Immature natural killer cell (primary cell): ENCODE results near the gene HTN3. TPM values are rescaled to one million over a fixed set of nuclear protein-coding genes. Genes with fewer than 3 reads are reported as not detected.
"Not testable (repeated sequence)": the region's sequence is repeated elsewhere in the genome, so short reads cannot be mapped to it uniquely, and the experiment has no call there.

Experiments used
- DNase-seq, 3 donors: peaks; one replicate each; pipeline ENCODE4 v3.0.0; 2022; ENCODE audit warnings: mixed read lengths in 1 of 3
- H3K27ac Mint-ChIP-seq, 6 donors: one replicate each; pipeline ENCODE4 v1.8.0; 2020; ENCODE audit warnings: mixed read lengths in 6 of 6, mild to moderate bottlenecking in 5 of 6, inconsistent platforms in 4 of 6, moderate library complexity in 3 of 6
- H3K27me3 Mint-ChIP-seq, 3 donors: one replicate each; pipeline ENCODE4 v1.8.0; 2020 to 2021; ENCODE audit warnings: low read depth in 3 of 3, mild to moderate bottlenecking in 3 of 3, mixed read lengths in 3 of 3, moderate library complexity in 3 of 3, inconsistent platforms in 1 of 3
- H3K36me3 Mint-ChIP-seq, 3 donors: one replicate each; pipeline ENCODE4 v1.8.0; 2020; ENCODE audit warnings: mixed read lengths in 3 of 3, inconsistent platforms in 2 of 3, mild to moderate bottlenecking in 2 of 3
- H3K4me1 Mint-ChIP-seq, 2 donors: one replicate each; pipeline ENCODE4 v1.8.0; 2020; ENCODE audit warnings: inconsistent platforms in 2 of 2, mild to moderate bottlenecking in 2 of 2, mixed read lengths in 2 of 2, moderate library complexity in 1 of 2
- H3K4me3 Mint-ChIP-seq, 5 donors: one replicate each; pipeline ENCODE4 v1.8.0; 2020; ENCODE audit warnings: mild to moderate bottlenecking in 5 of 5, mixed read lengths in 5 of 5, inconsistent platforms in 3 of 5, moderate library complexity in 3 of 5
- H3K9me3 Mint-ChIP-seq, 6 donors: one replicate each; pipeline ENCODE4 v1.8.0; 2020; ENCODE audit warnings: mild to moderate bottlenecking in 6 of 6, mixed read lengths in 6 of 6, inconsistent platforms in 4 of 6, moderate library complexity in 3 of 6
- polyA plus RNA-seq, 3 donors: library from polyadenylated mRNA; unstranded; fragments of 300-500 nt; fragmentation: Illumina TruSeq; gene quantifications; one replicate each; pipeline ENCODE4 v1.2.3, GENCODE V29; 2021

The HTN3 gene
- polyA plus RNA-seq, 3 donors from 2014 or later = not detected

- Mint-ChIP-seq H3K27me3 (peaks cover 0 to 2% (median 0%) of the 10 kb centered on the region in 3 donors), H3K27ac (no peak overlapping the region), H3K4me1 (no peaks in the 10 kb centered on the region), H3K4me3 (no peak overlapping the region), H3K9me3 (peaks cover 5 to 22% (median 12%) of the 10 kb centered on the region in 6 donors), H3K36me3 (no peaks in the 10 kb centered on the region)
- no peak for DNase-seq
Measured at GRCh38 chr4:70041652-70042286, 13.5 kb downstream of the HTN3 start.

DNA sequence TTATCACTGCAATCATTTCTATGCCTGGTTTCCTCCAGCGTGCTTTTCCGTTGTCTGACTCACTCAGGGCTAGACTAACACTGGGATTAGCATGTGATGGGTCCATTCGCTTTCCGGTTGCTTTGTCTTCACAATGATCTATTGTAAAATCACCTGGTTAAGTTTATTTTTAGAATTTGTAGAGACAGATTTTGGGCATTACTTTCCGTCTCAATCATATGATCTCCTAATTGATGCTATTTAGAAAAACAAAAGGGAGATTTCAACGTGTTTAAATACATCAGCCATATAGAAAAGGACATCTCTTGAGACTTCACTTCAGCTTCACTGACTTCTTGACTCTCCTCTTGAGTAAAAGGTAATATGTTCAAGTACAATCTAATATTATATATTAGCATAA lies 21.9 kb downstream of the HTN3 start, which contains the start of gene HTN1:
HTN1 (plus strand) TSS at position 301 of the 400 bp plus-strand sequence. CDS start 2,639 bp downstream, outside the sequence.
- not testable (repeated sequence) for DNase-seq, H3K27ac Mint-ChIP-seq, H3K4me3 Mint-ChIP-seq, H3K36me3 Mint-ChIP-seq, H3K9me3 Mint-ChIP-seq, H3K4me1 Mint-ChIP-seq, H3K27me3 Mint-ChIP-seq

GRCh38 chr4:70056534-70056933 lies 28.3 kb downstream of the HTN3 start:
- not testable (repeated sequence) for DNase-seq, H3K27me3 Mint-ChIP-seq, H3K4me3 Mint-ChIP-seq, H3K9me3 Mint-ChIP-seq, H3K27ac Mint-ChIP-seq, H3K36me3 Mint-ChIP-seq, H3K4me1 Mint-ChIP-seq

DNA sequence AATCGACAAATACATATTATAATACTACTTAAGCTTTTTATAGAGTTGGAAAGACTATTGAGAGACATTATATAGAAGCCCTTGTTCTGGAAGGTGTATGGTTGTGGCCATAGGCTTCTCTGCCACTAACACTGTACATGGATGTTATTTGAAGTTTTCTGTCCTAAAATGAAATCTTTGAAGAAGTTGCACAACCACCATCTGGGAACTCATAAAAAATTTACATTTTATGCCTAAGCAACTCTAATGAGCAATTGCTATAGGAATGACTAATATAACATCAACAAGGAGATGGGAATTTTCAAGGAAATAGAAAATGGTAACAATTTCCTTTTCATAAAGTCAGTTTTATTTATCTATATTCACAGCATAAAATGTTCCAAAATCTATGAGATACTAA lies 29.4 kb downstream of the HTN3 start:
- no peak for DNase-seq
- Mint-ChIP-seq H3K4me3 (no peak overlapping the region), H3K27ac (no peak overlapping the region), H3K4me1 (no peaks in the 10 kb centered on the region), H3K36me3 (no peaks in the 10 kb centered on the region), H3K9me3 (peaks cover 0 to 7% (median 3%) of the 10 kb centered on the region in 6 donors), H3K27me3 (peaks cover 0 to 5% (median 0%) of the 10 kb centered on the region in 3 donors)

DNA sequence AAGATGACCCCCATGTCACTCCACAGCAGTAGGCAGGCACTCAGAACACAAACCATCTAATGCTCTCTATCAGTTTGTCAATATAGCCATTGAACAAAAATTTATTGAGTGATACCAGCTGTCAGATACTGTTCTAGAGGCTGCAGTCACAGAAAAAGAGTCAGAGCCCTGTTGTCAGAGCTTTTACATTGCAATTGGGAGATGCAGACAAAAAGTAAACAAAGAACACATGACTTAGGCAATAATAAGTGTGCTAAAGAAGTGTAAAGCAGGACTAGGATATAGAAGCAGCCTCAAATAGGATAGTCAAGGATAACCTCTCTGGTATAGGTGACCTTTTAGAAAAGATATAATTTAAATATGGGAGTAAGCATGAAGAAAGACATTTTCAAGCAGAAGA lies 30.9 kb downstream of the HTN3 start:
- Mint-ChIP-seq H3K9me3 (peaks cover 0 to 7% (median 2%) of the 10 kb centered on the region in 6 donors), H3K27me3 (peaks cover 0 to 5% (median 0%) of the 10 kb centered on the region in 3 donors), H3K4me1 (no peaks in the 10 kb centered on the region), H3K27ac (no peak overlapping the region), H3K36me3 (no peaks in the 10 kb centered on the region), H3K4me3 (no peak overlapping the region)
- DNase-seq = no peak

DNA sequence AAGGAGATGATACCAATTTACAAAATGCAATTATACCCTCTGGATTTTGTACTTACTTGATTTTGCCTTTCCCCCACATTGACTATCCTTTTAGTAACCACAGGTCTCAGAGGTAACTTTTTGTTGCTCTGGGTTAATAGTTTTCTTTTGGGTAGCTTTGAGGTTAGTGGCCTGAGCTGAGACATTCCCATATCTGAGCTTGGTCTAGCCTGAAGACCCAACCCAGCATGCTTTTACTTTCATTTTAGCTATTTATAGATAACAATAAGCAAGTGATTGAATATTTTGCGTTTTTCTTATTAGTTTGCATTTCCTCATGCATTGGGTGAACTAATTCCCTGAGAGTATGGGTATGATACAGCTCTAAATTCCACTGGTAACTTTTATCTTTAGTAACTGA lies 33.7 kb downstream of the HTN3 start:
- Mint-ChIP-seq H3K36me3 (no peaks in the 10 kb centered on the region), H3K4me3 (no peak overlapping the region), H3K27me3 (peaks cover 0 to 3% (median 0%) of the 10 kb centered on the region in 3 donors), H3K27ac (no peak overlapping the region), H3K4me1 (no peaks in the 10 kb centered on the region), H3K9me3 (peaks cover 0 to 8% (median 0%) of the 10 kb centered on the region in 6 donors)
- DNase-seq = no peak

- no peak overlapping the region for H3K27ac Mint-ChIP-seq
- H3K9me3 Mint-ChIP-seq = peaks cover 0 to 4% (median 0%) of the 10 kb centered on the region in 6 donors
- no peaks in the 10 kb centered on the region for H3K36me3 Mint-ChIP-seq
- DNase-seq = no peak
- no peak overlapping the region for H3K4me3 Mint-ChIP-seq
- H3K4me1 Mint-ChIP-seq = no peaks in the 10 kb centered on the region
- no peaks in the 10 kb centered on the region for H3K27me3 Mint-ChIP-seq
Measured at GRCh38 chr4:70080205-70080604, 51.9 kb downstream of the HTN3 start.

Other genes with a start within 250 kb of the HTN3 start
- under 1 TPM in 1 of 3 donors, not detected in 2; 0.23 TPM for gene SULT1E1, start 168.3 kb upstream of the HTN3 start, polyA plus RNA-seq
- gene CSN1S1, start 97.4 kb upstream of the HTN3 start, polyA plus RNA-seq = 1 to 10 TPM in 1 of 3 donors, under 1 TPM in 1, not detected in 1; 0.46 to 1.5 TPM
- not detected for gene CSN2, start 62.7 kb upstream of the HTN3 start, polyA plus RNA-seq
- gene STATH, start 32.5 kb upstream of the HTN3 start, polyA plus RNA-seq = not detected
- not detected for gene HTN1, start 22.0 kb downstream of the HTN3 start, polyA plus RNA-seq
- not detected for gene PRR27, start 125.8 kb downstream of the HTN3 start, polyA plus RNA-seq
- not detected for gene ODAM, start 167.3 kb downstream of the HTN3 start, polyA plus RNA-seq
- not detected for gene FDCSP, start 197.7 kb downstream of the HTN3 start, polyA plus RNA-seq
- gene CSN3, start 214.1 kb downstream of the HTN3 start, polyA plus RNA-seq = not detected